G401 (cell line): ENCODE results near the gene WIF1. TPM values are rescaled to one million over a fixed set of nuclear protein-coding genes. Genes with fewer than 3 reads are reported as not detected.

Experiments
- DNase-seq: peaks from one replicate; pipeline ENCODE4 v3.0.0-alpha.2; 2015; ENCODE audit warnings: low spot score
- in situ Hi-C: cut with HindIII; loops from 2 replicates; pipeline ENCODE4 v1.10.0; 2016; ENCODE audit warnings: low sequenced_read_pairs, mixed read lengths
- total RNA-seq: library from RNA; depleted of rRNA; stranded (reverse); fragments of >200 nt; shearing (Covaris generic); gene quantifications from 2 replicates; pipeline ENCODE4 v1.2.3, GENCODE V29; 2014; rRNA removed

The WIF1 gene
- total RNA-seq, 1 experiment from 2014 or later = 29.6 TPM

DNA sequence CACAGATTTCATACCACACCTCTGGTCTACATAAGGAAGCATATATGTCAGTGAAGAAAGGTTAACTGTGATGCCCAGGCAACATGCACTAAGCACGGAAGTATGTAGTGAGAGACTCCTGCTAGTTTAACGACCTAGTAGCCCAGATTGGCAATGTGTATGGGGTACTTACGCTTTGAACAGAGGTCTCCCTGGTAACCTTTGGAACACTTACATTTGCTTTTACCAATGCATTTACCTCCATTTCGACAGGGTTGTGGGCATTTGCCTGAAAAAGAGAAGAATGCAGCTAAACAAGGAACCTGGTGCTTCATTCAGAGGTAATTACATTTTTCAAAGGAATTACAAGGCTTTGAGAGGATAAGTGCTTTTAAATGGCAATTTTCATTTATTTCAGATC, 65.2 kb downstream of the WIF1 start:
- in situ Hi-C loops = no loop called here
- DNase-seq = no peak

DNA sequence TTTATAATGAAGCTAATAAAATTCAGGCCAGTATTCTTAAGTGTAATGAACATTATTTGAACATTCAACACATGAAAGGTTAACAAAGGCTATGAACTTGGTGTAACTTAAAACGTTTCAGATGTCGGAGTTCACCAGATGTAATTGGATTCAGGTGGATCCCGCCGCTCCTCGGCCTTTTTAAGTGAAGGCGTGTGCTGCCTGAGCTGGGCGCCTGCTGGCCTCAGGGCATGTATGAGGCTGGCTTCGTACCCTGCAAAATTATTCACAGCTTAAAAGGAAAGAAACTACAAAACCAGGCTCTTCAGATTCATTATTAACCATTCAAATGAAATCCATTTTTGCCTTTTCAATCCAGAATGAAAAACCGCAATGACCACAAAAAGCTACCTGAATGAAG, 69.9 kb downstream of the WIF1 start:
- no peak for DNase-seq
- in situ Hi-C loops = no loop called here

DNA sequence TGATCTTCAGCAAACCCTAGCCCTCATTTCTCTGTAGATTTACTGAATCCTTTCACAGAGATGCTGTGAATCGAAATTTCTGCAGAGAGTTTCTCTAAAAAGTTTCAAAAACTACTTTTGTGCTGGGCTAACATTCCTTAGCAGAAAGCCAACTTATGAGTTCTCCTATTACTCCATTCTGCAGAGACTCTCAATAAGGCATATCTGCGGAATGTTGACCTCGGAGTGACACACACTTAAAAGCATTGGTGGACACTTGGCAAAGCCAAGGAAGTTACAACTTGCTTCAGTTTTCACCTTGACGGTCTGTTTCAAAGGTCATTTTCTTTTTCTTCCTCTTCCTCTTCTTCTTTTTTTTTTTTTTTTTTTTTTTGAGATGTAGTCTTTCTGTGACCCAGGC, 75.8 kb downstream of the WIF1 start:
- no peak for DNase-seq
- in situ Hi-C loops = no loop called here

DNA sequence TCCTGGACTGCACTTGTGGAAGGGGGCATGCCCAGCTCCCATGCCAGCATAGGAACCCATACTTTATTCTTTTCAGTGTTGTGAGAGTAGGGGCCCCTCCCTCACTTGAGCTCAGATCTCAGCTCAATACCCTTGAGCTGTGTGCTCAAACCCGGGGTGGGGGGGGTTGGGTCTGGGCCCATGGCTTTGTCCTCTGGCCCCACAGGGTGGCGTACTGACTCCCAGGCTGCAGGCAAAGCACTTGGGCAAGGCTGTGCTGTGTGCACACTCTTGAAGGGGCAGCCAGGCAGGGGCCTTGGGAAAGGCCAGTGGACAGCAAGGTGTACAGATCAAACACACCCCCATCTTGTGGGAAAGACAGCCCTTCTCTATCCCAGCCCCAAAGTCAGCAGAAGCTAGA, 81.8 kb downstream of the WIF1 start:
- DNase-seq = no peak
- in situ Hi-C loops = no loop called here

DNA sequence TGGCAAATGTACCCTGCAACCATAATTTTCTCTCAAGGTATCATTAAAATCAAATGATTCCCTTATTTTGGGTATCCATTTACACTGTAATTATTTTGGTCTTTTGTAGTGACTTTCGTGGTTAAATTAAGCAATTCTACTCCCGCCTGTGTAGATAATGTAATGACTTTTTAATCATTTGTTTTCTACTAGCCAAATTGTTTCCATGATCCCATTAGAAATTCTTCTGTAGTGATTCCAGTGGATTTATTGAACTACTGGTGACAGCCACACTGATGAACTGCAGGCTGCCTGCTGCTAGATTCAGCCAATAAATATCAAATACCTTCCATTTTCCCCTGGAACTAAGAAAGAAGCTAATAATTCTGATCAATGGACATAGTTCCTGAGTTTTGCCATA, 96.0 kb downstream of the WIF1 start:
- DNase-seq = no peak
- in situ Hi-C loops = no loop called here

DNA sequence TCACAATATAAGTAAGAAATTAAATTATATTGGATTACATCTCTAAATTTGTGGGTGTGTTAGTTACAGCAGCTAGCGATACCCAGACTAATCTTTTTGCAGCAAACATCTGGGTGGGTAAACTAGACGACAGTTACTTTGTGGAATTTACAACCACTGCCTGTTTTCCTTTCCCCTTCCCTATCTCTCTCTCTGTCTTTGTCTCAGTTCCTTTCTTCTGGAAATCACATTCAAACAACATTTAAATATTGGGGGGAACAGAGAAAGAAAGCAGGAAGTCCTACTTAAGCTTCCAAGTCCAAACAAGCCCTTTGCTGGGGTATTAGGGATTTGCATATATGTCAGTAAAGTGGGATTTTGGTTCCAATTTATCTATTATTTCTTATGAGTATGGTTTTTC, 97.6 kb downstream of the WIF1 start:
- in situ Hi-C loops = no loop called here
- DNase-seq = no peak

DNA sequence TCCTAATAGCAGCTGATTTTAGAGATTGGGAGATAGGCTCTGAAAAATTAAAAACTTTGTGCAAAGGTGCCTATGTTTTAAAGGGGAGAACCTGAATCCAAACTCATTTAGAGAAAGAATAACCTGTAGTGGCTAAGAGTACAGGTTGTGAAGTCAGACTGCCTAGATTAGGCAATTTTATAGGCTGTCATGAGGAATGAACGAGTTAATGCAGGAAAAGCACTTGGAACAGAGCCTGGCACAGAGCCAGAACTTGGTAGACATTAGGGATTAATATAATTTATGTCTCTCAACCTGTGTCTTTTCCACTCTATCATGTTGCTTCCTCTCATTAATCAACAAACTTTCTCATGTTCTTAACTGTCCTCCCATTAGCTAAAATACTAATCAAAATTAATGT, 98.1 kb downstream of the WIF1 start:
- in situ Hi-C loops = no loop called here

DNA sequence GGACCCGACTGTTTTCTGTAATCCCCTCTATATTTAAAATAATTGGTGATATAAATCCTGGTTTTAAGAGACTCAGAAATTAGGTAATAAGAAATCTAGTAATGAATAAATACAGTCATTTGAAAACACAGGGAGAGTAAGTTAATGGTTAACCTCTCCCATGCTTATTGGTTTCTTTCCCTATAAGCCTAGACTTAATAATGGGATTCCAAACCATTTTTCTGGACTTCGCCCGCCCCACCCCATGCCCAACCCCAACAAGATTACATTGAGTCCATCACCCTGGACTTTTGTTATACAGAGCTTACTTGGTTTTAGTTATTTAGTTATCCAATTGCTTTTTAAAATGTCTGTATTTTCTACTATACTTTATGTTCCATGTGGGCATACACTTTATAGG, 98.7 kb downstream of the WIF1 start:
- DNase-seq = no peak
- in situ Hi-C loops = no loop called here

More for the DNA sequence above, 98.1 kb downstream of the WIF1 start:
- no peak for DNase-seq

DNA sequence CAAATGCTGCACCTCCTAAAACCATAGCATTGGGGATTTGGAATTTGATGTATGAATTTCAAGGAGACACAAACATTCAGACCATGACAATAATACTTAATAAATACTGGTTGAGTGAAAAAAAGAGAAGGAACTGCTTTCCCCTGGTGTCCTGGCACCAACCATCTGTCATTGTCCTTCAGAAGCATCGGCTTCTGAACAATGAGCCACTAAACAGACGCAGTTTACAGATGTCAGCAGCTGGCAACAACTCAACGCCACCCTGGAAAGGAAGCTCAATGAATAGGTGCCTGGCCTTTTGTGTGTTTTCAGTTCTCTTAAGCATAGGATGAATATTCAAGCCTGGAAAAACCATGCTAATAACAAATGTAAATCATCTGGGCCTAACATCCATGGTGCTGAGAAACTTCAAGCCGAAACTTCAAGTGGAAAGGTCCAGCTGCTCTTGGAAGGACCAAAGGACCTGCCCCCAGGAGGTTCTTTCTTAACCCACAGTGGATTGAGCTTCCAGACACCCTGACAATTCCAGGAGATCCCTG, 101.3 kb downstream of the WIF1 start:
- DNase-seq = no peak
- in situ Hi-C loops = no loop called here

DNA sequence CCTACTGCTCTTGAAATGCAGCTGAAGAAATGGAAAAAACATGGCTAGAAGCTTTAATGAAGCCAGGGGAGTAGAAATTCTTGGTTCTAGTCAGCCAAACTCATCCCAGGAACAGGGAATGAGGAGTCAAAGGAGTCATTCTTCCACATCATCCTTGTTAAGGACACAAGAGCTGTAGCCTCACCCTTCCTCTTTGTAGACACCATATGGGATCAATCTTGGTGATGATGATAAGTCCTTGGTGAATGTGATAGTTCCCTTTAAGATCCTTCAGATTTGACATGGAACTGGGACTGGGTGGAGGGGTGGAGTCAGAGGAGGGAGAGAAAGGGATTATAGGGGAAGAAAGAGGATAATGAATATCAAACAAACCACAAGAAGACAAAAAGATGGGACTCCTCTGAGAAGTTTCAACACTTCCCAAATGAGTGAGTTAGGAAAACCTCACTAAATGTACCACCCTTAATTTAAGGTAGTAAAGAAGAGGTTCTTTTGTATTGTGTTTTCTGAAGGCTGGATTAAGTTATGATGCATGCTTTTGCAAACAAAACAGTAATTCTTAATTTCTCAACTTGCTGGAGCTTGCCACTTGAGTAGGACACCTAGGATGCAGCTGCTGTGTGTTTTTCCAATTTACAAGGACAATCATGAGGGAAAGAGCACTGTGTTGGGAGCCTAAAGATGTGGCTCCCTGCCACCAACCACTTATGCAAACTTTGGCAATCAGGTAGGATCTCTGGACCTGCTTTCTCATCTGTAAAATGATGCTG, 104.0 kb downstream of the WIF1 start:
- in situ Hi-C loops = no loop called here
- no peak for DNase-seq

DNA sequence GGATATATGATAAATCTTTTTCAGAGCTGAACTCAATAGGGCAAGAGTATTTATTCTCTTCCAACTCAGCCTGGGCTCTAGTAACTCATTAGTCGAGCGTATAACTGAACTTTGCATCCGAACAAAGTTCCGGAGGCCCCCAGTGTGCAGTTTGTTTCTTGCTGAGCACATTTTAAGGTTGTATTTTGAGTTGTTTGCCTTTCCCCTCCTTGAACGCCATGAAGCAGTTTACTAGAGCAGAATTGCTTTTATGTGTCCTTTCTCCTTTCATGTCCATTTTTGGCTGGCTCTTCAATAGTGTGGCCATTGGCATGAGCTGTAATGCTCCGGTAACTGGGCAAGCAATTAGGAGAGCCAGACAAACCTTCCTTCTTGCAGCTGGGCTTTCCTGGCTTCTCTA, 105.3 kb downstream of the WIF1 start:
- in situ Hi-C loops = no loop called here
- no peak for DNase-seq

DNA sequence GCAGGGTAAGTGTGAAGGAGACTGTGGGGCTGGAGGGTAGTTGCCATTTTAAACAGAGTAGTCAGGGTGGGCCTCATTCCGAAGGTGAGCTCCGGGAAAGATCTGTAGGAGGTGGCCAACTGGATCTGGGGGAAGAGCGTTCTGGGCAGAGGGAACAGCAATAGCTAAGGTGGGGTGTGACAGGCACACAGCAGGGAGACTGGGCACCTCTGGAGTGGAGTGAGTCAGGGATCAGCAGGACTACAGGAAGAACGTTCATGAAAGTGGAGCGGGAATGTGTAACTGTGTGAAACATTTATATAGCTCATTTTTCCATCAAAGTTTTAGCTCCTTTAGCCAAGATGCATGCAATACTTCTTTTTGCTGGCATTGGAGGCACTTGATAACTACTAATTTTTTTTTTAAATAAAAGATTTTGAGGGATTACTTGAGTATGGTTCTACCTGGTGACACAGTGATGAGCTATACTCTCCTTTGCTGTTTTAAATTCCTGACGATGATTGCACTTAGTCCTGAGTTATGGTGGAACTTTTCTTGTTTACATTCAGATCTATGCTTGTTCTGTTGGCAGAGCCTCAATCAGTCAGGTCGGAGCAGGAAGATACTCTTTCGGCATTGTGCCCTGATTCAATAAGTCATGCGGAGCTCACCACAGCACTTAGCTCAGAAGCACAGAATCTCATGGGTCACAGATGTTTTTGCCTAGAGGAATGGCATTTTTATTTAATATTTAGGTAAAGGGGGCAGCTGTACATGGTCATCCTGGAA, 106.4 kb downstream of the WIF1 start:
- in situ Hi-C loops = no loop called here
- DNase-seq = no peak

DNA sequence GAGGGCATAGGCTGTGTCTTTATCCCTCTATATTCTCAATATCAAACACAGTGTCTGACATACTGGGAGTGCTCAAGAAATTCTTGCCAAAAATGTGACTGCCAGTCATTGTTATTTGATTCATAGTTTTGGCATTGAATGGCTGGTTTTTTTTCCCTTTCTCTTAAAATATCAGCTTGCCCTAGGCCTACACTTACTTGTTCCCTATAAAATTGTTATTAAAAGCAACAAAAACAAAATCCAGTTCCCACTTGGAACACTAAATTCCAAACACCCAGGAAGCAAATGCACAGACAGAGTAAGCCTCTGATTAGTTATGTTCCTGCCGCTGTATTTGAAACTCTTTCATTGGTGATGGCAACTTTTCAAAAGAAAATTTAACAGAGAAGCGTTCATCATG, 110.7 kb downstream of the WIF1 start:
- in situ Hi-C loops = no loop called here
- no peak for DNase-seq

DNA sequence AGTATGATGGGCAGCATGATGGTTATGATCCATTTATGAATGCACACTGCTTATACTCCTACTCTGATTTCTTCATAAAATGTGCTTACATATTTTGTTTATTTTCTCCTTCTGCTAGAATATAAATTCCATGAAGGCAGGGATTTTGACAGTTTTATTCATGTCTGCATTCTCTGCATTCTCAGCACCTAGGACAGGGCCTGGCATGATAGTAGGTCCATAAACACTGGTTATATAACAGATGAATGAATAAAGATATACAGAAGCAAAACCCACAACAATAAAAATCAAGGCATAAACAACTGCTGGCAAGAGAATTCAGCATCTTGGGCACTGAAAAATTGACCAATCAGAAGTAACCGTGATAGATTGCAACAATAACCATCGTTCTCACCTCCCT, 115.4 kb downstream of the WIF1 start:
- no peak for DNase-seq
- in situ Hi-C loops = no loop called here

DNA sequence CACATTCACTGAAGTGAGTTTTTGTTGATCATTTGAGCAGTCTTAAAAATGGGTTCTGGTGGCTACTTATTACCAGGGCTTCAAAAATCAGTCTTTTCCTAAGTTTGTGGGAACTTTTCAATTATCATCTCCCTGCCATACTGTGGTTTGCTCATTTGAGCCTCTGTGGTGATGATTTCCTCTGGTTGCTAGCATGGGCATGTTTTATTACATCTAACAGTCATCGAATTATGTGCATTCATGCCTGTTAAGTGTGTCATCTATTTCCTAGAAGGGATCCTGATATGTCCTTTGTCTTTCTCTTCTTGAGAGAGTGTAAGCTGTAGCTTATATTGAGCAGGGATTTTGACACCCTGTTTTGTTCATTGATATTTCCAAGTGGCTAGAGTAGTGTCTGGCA, 116.8 kb downstream of the WIF1 start:
- DNase-seq = no peak
- in situ Hi-C loops = no loop called here

Other genes starting within 250 kb of the WIF1 start
- 84.4 and 96.7 TPM in 2 replicates for gene LEMD3, start 48.3 kb upstream of the WIF1 start, total RNA-seq
- gene MSRB3, start 157.4 kb upstream of the WIF1 start, total RNA-seq = 132 and 147 TPM in 2 replicates